Measurements from ENCODE around the gene SH2D3C.

The SH2D3C gene

GRCh38 chr9:127694890-127695720 lies 83.4 kb downstream of the SH2D3C start:
- in situ Hi-C loops (cut with HindIII; ENCODE audit: low pct_ligation_motif_present, low pct_unique_long_range_greater_than_20kb, low sequenced_read_pairs): no loop called here
- DNase-seq: no peak

DNA sequence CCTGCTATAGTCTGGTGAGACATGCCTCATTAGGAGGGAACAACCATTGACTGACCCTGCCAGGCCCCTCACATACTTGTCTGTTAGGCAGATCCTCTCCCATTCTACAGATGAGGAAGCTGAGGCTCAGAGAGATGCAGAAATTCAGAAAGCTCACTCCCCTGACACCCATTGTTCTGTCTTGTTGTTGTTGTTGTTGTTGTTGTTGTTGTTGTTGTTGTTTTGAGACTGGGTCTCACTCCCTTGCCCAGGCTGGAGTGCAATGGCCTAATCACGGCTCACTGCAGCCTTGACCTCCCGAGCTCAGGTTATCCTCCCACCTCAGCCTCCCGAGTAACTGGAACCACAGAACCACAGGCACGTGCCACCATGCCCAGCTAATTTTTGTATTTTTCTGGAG lies 84.8 kb downstream of the SH2D3C start:
- in situ Hi-C loops (cut with HindIII; ENCODE audit: low pct_ligation_motif_present, low pct_unique_long_range_greater_than_20kb, low sequenced_read_pairs): no loop called here
- DNase-seq: no peak

DNA sequence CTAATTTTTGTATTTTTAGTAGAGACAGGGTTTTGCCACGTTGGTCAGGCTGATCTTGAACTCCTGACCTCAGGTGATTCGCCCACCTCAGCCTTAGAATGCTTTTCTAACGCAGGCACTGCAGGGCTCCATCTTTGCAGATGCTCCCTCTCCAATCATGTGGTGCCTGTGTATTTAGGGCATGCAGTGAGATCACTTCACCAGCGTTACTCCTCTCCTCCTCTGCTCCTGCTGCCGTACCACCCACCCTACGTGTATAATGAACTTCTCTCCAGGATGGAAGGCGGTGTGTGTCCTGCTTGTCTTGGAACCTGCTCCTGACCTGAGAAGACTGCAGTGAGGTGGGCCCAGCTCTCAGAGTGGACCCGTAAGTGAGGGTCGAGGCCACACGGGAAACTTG lies 85.3 kb downstream of the SH2D3C start:
- in situ Hi-C loops (cut with HindIII; ENCODE audit: low pct_ligation_motif_present, low pct_unique_long_range_greater_than_20kb, low sequenced_read_pairs): no loop called here
- DNase-seq: no peak

DNA sequence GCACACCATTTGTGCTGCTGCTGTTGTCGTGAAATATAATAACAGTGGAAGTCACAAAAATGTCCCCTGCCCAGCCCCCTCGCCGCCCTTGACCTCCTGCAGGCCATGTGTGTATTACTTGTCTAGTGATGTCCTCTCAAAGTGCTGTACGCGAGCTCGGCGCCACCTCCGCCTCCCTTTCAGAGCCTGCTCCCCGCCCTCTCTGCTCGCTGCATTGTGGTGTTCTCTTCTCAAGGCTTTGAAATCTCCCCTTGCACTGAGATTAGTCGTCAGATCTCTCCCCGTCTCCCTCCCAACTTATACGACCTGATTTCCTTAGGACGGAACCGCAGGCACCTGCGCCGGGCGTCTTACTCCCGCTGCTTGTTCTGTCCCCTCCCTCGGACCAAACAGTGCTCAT lies 86.4 kb downstream of the SH2D3C start:
- DNase-seq: no peak
- in situ Hi-C loops (cut with HindIII; ENCODE audit: low pct_ligation_motif_present, low pct_unique_long_range_greater_than_20kb, low sequenced_read_pairs): no loop called here

DNA sequence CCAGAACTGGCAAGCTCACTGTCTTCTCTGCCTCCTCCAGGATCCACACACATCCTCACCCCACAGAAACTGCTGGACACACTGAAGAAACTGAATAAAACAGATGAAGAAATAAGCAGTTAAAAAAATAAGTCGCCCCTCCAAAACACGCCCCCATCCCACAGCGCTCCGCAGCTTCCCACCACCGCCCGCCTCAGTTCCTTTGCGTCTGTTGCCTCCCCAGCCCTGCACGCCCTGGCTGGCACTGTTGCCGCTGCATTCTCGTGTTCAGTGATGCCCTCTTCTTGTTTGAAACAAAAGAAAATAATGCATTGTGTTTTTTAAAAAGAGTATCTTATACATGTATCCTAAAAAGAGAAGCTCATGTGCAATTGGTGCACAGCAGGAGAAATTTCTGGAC lies 87.7 kb downstream of the SH2D3C start:
- no peak for DNase-seq
- in situ Hi-C loops (cut with HindIII; ENCODE audit: low pct_ligation_motif_present, low pct_unique_long_range_greater_than_20kb, low sequenced_read_pairs): no loop called here

- in situ Hi-C loops (cut with HindIII; ENCODE audit: low pct_ligation_motif_present, low pct_unique_long_range_greater_than_20kb, low sequenced_read_pairs): no loop called here
- DNase-seq: no peak
Observed at GRCh38 chr9:127689329-127690000, 89.0 kb downstream of the SH2D3C start.
